Stromal cell of bone marrow (primary cell): ENCODE data around the gene SLC24A4.

Experiments used
- DNase-seq: peaks from one replicate; pipeline ENCODE4 v3.0.0-alpha.2; 2012; ENCODE audit warnings: low read depth

The SLC24A4 gene

GRCh38 chr14:92316937-92317336 is 6.0 kb upstream of the SLC24A4 start:
- DNase-seq = no peak

DNA sequence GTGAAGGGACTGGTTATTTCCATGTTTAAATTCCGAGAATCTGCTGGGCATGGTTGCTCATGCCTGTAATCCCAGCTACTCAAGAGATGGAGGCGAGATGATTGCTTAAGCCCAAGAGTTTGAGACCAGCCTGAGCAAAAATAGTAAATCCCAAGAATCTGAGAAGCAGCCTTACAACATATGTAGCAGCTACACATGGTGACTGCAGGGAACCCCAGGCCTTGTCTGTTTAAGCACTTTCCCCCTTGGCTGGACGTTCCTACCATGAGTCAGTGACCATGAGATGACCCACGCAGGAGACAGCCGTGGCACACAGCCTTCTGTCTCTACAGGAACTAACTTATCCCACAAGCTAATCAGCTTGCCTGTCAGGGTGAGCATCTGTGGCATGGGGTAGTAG is 5.5 kb upstream of the SLC24A4 start:
- DNase-seq = peak; percentile 25

- no peak for DNase-seq
Observed at GRCh38 chr14:92321701-92322100, 1.3 kb upstream of the SLC24A4 start.

DNA sequence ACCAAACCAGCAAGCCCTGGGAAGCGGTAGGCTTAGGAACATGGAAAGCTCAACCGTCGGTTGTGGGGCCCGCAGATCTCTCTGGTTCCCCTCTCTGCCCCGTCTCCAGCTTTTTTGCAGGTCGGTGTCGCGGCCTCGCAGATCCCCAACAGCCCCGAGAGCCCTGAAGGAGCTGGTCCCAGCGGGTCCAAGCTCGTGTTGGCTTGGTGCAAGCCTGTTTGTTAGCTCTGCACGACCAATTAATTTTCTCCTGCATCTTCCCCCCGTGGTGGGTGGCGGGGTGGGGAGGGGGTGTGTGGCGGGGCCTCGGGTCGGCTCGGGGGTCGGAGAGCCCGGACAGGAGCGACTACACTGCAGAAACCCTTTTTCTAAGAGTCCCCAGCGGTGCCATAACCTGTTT is 449 bp upstream of the SLC24A4 start:
- no peak for DNase-seq

GRCh38 chr14:92323916-92324818 is 1.2 kb downstream of the SLC24A4 start:
- DNase-seq = no peak

DNA sequence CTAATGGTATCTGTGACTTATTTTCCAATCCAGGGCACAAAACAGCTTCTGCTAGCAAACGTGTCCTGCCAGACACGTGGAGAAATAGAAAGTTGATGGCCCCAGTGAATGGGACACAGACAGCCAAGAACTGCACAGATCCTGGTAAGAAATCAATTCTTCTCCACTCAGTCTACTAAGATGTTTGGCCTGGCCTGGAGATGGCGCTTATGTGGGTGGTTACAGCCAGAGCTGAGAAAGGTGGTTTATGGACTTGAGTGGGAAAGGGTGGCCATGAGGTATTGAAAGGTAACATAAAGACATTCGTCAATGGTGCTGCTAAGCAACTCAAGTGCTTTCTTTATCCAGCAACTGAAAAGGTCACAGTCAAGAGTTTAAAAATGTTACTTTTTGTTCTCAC is 2.9 kb downstream of the SLC24A4 start:
- DNase-seq = no peak

GRCh38 chr14:92328664-92329255 is 5.8 kb downstream of the SLC24A4 start:
- DNase-seq = no peak

DNA sequence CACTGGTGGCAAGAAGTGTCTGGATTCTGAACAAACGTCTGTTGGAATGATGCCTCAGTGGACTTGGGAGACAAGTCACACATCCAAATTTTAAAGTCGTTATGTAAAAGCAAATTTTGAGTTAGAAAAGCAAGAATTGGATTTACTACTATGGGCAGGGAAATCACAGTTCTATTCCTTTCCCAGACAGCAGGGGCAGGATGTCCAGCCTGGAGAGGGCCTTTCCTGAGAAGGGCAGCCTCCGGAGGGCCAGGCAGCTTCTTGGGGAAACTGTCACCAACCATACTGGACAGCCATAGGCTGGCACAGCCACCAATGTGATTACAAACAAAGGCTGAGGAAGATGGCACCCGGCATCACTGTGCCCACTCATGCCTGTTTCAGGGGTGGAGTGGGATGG is 11.1 kb downstream of the SLC24A4 start:
- no peak for DNase-seq

DNA sequence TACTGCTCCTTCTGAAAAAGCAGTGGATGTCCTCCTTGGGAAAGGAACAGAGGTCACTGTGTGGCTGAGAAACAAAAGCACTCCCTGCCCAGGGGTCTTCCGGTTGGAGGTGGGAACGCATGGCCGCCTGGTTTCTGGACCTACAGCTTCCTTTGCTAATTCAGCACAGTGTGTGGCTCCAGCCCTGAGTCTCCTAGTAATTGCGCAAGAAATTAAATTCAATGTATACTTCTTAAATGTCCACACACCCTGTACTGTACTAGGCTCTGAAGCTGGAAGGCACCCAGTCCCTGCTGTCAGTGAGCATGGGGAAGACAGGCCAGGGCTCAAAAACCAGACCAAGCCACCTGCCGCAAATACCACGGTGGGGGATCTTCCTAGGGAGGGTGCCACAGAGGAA is 13.4 kb downstream of the SLC24A4 start:
- no peak for DNase-seq

- DNase-seq = no peak
Observed at GRCh38 chr14:92339426-92339825, 16.5 kb downstream of the SLC24A4 start.

DNA sequence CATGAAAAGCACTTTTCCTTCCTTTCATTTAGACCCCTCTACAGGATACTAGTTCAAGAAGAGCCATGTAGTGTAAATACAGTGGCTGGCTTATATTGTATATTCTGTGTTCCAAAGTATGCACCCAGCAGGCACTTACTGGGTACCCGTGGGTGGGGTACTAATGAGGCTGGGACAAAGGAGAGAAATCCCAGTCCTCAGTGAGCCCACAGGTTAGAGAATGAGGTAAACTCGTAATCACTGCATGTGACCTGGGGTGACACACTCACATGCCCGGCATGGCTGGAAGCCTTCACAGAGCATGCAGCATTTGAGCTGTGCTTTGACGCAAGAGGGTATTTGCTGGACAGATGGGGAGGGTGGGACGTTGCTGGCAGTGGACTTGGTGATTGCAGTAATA is 17.1 kb downstream of the SLC24A4 start:
- DNase-seq = no peak

GRCh38 chr14:92340931-92341330 is 18.0 kb downstream of the SLC24A4 start:
- DNase-seq = no peak

GRCh38 chr14:92341791-92342190 is 18.8 kb downstream of the SLC24A4 start:
- DNase-seq = no peak

- DNase-seq = no peak
Observed at GRCh38 chr14:92348154-92348553, 25.2 kb downstream of the SLC24A4 start.

- DNase-seq = no peak
Observed at GRCh38 chr14:92351750-92352149, 28.8 kb downstream of the SLC24A4 start.

DNA sequence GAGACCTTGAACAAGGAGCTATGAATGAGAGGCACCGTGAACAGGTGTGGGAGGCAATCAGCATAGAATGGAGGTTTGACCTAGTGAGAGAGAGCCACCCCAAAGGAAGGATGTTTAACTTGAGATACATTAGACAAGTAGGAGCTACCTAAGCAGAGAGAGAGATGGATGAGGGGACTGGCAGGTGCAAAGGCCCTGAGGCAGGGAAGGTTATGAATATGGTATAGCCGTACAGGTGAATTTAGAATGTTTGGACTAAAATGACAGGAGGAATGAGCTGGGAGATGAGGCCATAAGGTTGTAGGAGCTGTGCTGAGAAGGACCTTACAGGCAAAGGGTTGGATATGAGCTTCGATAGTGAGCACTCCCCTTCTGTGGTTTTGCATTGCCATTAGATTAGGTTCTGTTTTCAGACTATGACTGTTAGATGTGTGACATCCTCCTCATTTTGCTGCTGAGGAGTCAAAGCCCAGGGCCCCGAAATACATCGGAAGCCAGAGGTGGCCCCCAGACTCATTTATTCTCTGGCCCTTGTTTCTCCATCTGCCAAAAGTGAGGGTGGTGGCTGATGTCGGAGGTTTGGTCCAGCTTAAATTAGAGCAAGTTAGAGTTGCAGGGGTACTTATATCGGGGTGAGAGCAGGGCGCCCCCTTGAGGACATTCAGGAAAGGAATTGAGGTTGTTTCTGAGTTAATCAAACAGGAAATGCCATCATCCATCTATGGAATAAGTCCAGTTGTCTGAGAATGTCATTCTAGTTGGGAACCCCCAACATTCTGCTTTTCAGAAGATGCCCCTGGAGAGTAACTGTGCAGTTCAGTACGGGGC is 29.4 kb downstream of the SLC24A4 start:
- DNase-seq = no peak

- no peak for DNase-seq
Observed at GRCh38 chr14:92353447-92353846, 30.5 kb downstream of the SLC24A4 start.

- DNase-seq = no peak
Observed at GRCh38 chr14:92356677-92357076, 33.7 kb downstream of the SLC24A4 start.

GRCh38 chr14:92360651-92361370 is 37.8 kb downstream of the SLC24A4 start:
- no peak for DNase-seq

- peak; percentile 38 for DNase-seq
Observed at GRCh38 chr14:92362781-92363235, 39.8 kb downstream of the SLC24A4 start.

- no peak for DNase-seq
Observed at GRCh38 chr14:92366237-92366636, 43.3 kb downstream of the SLC24A4 start.

DNA sequence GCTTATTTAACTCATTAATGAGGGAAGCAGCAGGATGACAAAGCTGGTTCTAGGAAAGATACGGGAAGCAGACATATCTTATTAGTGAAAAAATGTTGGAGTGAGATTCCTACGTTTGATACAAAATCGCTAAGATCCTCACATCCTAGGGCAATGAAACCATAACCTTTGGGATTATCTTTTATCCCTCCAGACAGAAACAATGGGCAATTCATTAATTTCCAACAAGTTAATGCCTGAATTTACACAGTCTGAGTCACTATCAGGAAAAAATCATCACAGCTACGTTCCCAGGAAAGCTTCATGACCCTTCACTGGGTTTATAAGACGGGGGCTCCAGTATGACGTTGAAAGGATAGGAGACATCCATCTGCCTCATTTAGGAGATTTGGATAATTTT is 45.0 kb downstream of the SLC24A4 start:
- DNase-seq = no peak
